GM23338 (cell line): ENCODE results near the gene SEZ6. TPM values are rescaled to one million over a fixed set of nuclear protein-coding genes. Genes with fewer than 3 reads are reported as not detected.

Experiments used
- ATAC-seq: fragments of 200-7000 bp; cut with Tn5 transposase; 3 replicates; pipeline ENCODE4 v1.9.1; 2020
- DNase-seq: peaks from one replicate; pipeline ENCODE4 v3.0.0-alpha.2; 2015; ENCODE audit warnings: low spot score
- H2AFZ ChIP-seq: fragments of 200-600 bp; sonication (generic); 2 replicates; pipeline ENCODE4 v1.8.0; 2016; ENCODE audit warnings: antibody characterized with exemption, mild to moderate bottlenecking, moderate library complexity
- H3F3A ChIP-seq: fragments of 200-600 bp; sonication (generic); replicated peaks from 2 replicates; pipeline ENCODE4 v1.8.0; 2017; ENCODE audit warnings: antibody characterized with exemption, mixed run types, low read depth
- H3K27ac ChIP-seq: fragments of 200-600 bp; sonication (generic); 2 replicates; pipeline ENCODE4 v1.6.1; 2016; ENCODE audit warnings: low read depth
- H3K27me3 ChIP-seq: fragments of 200-600 bp; sonication (generic); 2 replicates; pipeline ENCODE4 v1.8.0; 2016; ENCODE audit warnings: mild to moderate bottlenecking, mixed run types, moderate library complexity; ENCODE audit not compliant: insufficient read depth
- H3K36me3 ChIP-seq: fragments of 200-600 bp; sonication (generic); 2 replicates; pipeline ENCODE4 v1.8.0; 2016; ENCODE audit warnings: mild to moderate bottlenecking; ENCODE audit not compliant: insufficient read depth
- H3K4me1 ChIP-seq: fragments of 200-600 bp; sonication (generic); 2 replicates; pipeline ENCODE4 v1.8.0; 2016; ENCODE audit warnings: mild to moderate bottlenecking, moderate library complexity; ENCODE audit not compliant: insufficient read depth
- H3K4me2 ChIP-seq: fragments of 200-600 bp; sonication (generic); 2 replicates; pipeline ENCODE4 v1.7.1; 2017; ENCODE audit warnings: mixed run types
- H3K4me3 ChIP-seq: fragments of 200-600 bp; sonication (generic); 2 replicates; pipeline ENCODE4 v1.6.1; 2016; ENCODE audit warnings: mixed run types
- H3K79me2 ChIP-seq: fragments of 200-600 bp; sonication (generic); replicated peaks from 2 replicates; pipeline ENCODE4 v1.8.0; 2017; ENCODE audit warnings: mild to moderate bottlenecking; ENCODE audit not compliant: insufficient read depth
- H3K9me2 ChIP-seq: fragments of 200-600 bp; sonication (generic); 2 replicates; pipeline ENCODE4 v1.8.0; 2017; ENCODE audit not compliant: insufficient read depth
- H4K20me1 ChIP-seq: fragments of 200-600 bp; sonication (generic); replicated peaks from 2 replicates; pipeline ENCODE4 v1.8.0; 2017; ENCODE audit warnings: mild to moderate bottlenecking; ENCODE audit not compliant: insufficient read depth
- H3K27ac Mint-ChIP-seq: 2 replicates; pipeline ENCODE4 v1.8.0; 2020; ENCODE audit warnings: inconsistent platforms, mild to moderate bottlenecking, moderate library complexity, mixed read lengths
- H3K27me3 Mint-ChIP-seq: 3 replicates; pipeline ENCODE4 v1.8.0; 2022; ENCODE audit warnings: low read depth, mild to moderate bottlenecking, moderate library complexity, mixed read lengths, inconsistent platforms; ENCODE audit not compliant: insufficient read depth, poor library complexity
- H3K36me3 Mint-ChIP-seq: 3 replicates; pipeline ENCODE4 v1.8.0; 2021; ENCODE audit warnings: low read depth, mild to moderate bottlenecking, inconsistent platforms, moderate library complexity, mixed read lengths
- H3K4me1 Mint-ChIP-seq: 3 replicates; pipeline ENCODE4 v1.8.0; 2020; ENCODE audit warnings: mild to moderate bottlenecking, inconsistent platforms, mixed read lengths
- H3K4me3 Mint-ChIP-seq: 3 replicates; pipeline ENCODE4 v1.8.0; 2021; ENCODE audit warnings: moderate library complexity, mild to moderate bottlenecking, inconsistent platforms, mixed read lengths
- H3K9me3 Mint-ChIP-seq: 3 replicates; pipeline ENCODE4 v1.8.0; 2020; ENCODE audit warnings: moderate library complexity, mild to moderate bottlenecking, inconsistent platforms, mixed read lengths
- EZH2 ChIP-seq: fragments of 200-600 bp; sonication (generic); IDR thresholded peaks from one replicate; pipeline ENCODE4 v1.8.0; 2017; ENCODE audit warnings: antibody characterized with exemption, mild to moderate bottlenecking, low read depth; ENCODE audit not compliant: unreplicated experiment
- EZH2phosphoT487 ChIP-seq: fragments of 200-600 bp; sonication (generic); IDR thresholded peaks from one replicate; pipeline ENCODE4 v1.8.1; 2018; ENCODE audit warnings: antibody characterized with exemption; ENCODE audit not compliant: unreplicated experiment
- JUNB ChIP-seq: IDR thresholded peaks from one replicate; pipeline ENCODE4 v1.6.1; 2016; ENCODE audit warnings: antibody characterized with exemption; ENCODE audit not compliant: unreplicated experiment
- ZNF331 ChIP-seq: fragments of 250-450 bp; sonication (Bioruptor Pico); IDR thresholded peaks from 2 replicates; pipeline ENCODE4 v1.5.0; 2020; ENCODE audit warnings: low read depth, mild to moderate bottlenecking, moderate library complexity
- polyA plus RNA-seq: library from polyadenylated mRNA; unstranded; fragments of >200 nt; fragmentation: Nextera tagmentation; extraction: Ambion mirVana; gene quantifications from 2 replicates; pipeline ENCODE4 v1.2.1, GENCODE V29; 2016
- total RNA-seq: library from RNA; depleted of rRNA; stranded (reverse); fragments of >200 nt; shearing (Covaris generic); gene quantifications from 2 replicates; pipeline ENCODE4 v1.2.3, GENCODE V29; 2014
- TF ChIP-seq, protein P1 (sequence below): IDR thresholded peaks from one replicate; pipeline ENCODE4 v1.6.1; 2018; ENCODE audit warnings: antibody characterized with exemption; ENCODE audit not compliant: unreplicated experiment
- TF ChIP-seq, protein P2 (sequence below): IDR thresholded peaks from 2 replicates; pipeline ENCODE4 v1.6.1; 2016; ENCODE audit warnings: antibody characterized with exemption
- TF ChIP-seq, protein P3 (sequence below), 2 experiments: fragments of 200-600 bp in 1 of 2; sonication (generic) in 1 of 2; conservative IDR thresholded peaks; 2 replicates each; pipeline versions ENCODE4 v1.5.1 to v1.6.1; 2016 to 2017; ENCODE audit warnings: antibody characterized with exemption in 2 of 2, low read depth in 2 of 2, mild to moderate bottlenecking in 2 of 2, moderate library complexity in 1 of 2

Gene SEZ6
- total and polyA plus RNA-seq, 2 experiments from 2014 or later = 1.0 to 6.5 TPM

DNA sequence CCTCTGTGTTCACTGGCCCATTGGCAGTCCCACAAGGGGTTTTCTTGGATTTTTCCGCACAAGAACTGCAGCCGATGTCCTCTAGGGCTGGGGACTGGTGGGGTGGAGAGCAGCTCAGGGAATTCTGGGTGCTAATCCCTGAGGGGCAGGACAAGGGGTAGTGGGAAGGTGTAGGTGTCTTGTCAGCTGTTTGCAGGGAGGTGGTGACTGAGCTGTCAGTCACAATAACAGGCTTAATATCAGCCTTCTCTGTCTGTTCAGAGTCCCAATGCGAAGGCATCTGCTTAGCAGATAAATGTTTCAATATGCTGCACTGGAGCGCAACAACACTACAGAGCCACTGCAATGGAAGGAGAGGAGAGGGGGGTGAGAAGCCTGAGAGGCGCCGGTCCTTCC, 92.9 kb downstream of the SEZ6 start (continued):
- TF ChIP-seq, protein P1, sequence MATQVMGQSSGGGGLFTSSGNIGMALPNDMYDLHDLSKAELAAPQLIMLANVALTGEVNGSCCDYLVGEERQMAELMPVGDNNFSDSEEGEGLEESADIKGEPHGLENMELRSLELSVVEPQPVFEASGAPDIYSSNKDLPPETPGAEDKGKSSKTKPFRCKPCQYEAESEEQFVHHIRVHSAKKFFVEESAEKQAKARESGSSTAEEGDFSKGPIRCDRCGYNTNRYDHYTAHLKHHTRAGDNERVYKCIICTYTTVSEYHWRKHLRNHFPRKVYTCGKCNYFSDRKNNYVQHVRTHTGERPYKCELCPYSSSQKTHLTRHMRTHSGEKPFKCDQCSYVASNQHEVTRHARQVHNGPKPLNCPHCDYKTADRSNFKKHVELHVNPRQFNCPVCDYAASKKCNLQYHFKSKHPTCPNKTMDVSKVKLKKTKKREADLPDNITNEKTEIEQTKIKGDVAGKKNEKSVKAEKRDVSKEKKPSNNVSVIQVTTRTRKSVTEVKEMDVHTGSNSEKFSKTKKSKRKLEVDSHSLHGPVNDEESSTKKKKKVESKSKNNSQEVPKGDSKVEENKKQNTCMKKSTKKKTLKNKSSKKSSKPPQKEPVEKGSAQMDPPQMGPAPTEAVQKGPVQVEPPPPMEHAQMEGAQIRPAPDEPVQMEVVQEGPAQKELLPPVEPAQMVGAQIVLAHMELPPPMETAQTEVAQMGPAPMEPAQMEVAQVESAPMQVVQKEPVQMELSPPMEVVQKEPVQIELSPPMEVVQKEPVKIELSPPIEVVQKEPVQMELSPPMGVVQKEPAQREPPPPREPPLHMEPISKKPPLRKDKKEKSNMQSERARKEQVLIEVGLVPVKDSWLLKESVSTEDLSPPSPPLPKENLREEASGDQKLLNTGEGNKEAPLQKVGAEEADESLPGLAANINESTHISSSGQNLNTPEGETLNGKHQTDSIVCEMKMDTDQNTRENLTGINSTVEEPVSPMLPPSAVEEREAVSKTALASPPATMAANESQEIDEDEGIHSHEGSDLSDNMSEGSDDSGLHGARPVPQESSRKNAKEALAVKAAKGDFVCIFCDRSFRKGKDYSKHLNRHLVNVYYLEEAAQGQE = no peak

DNA sequence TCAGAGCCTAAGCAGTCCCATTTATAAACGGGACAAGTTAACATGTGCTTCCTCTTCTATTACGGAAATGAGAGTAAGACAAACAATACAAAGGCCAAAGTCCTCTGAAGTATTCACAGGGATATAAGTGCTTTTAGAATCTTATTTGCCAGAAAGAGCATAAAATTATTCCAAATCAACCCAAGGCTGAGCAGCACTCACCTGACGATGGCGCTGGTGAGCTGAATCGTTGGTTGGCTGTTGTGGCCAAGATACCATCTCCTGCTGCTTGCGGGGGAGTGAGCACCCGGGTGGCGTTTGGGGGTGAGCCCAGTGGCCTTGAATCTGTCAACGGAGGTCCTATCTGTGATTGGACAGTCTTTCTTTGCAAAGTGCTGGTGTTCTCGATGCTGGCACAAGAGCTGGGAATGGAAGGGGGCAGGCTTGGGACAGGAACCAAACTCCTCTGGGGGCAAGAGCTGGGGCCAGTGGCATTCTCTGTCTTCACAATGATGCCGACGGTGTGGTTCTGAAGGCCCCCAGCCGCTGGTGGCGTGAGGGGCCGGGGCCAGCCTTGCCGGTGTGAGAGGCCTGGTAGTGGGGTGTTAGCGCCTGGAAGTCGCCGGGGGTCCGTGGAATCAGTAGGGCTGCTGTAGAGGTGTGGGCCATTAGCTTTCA, 93.4 kb downstream of the SEZ6 start:
- peaks cover 26% of the 10 kb centered on the region for H3K4me1 Mint-ChIP-seq
- H3K4me3 Mint-ChIP-seq = no peak overlapping the region
- Histone ChIP-seq H3K9me2 (no peaks in the 10 kb centered on the region), H3K36me3 (peaks cover 79% of the 10 kb centered on the region), H3K4me3 (no peak overlapping the region), H2AFZ (no peak overlapping the region), H3K27me3 (no peaks in the 10 kb centered on the region), H3K4me2 (no peak overlapping the region), H3K27ac (peak overlapping the region; percentile 72; the same call in 1 of the 2 replicates), H3F3A (peaks cover 86% of the 10 kb centered on the region), H4K20me1 (peaks cover 28% of the 10 kb centered on the region), H3K79me2 (peaks cover 15% of the 10 kb centered on the region; the same call in 1 of the 2 replicates), H3K4me1 (peaks cover 22% of the 10 kb centered on the region)
- H3K27ac Mint-ChIP-seq = 0 out of 2 replicates have a peak overlapping the region, but pooled peaks have one; percentile 9
- ATAC-seq = peak; percentile 43
- no peaks in the 10 kb centered on the region; the same call in 2 of the 3 replicates for H3K9me3 Mint-ChIP-seq
- TF ChIP-seq, protein P2, sequence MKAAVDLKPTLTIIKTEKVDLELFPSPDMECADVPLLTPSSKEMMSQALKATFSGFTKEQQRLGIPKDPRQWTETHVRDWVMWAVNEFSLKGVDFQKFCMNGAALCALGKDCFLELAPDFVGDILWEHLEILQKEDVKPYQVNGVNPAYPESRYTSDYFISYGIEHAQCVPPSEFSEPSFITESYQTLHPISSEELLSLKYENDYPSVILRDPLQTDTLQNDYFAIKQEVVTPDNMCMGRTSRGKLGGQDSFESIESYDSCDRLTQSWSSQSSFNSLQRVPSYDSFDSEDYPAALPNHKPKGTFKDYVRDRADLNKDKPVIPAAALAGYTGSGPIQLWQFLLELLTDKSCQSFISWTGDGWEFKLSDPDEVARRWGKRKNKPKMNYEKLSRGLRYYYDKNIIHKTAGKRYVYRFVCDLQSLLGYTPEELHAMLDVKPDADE = no peak
- TF ChIP-seq, protein P3, sequence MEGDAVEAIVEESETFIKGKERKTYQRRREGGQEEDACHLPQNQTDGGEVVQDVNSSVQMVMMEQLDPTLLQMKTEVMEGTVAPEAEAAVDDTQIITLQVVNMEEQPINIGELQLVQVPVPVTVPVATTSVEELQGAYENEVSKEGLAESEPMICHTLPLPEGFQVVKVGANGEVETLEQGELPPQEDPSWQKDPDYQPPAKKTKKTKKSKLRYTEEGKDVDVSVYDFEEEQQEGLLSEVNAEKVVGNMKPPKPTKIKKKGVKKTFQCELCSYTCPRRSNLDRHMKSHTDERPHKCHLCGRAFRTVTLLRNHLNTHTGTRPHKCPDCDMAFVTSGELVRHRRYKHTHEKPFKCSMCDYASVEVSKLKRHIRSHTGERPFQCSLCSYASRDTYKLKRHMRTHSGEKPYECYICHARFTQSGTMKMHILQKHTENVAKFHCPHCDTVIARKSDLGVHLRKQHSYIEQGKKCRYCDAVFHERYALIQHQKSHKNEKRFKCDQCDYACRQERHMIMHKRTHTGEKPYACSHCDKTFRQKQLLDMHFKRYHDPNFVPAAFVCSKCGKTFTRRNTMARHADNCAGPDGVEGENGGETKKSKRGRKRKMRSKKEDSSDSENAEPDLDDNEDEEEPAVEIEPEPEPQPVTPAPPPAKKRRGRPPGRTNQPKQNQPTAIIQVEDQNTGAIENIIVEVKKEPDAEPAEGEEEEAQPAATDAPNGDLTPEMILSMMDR (conservative IDR thresholded peaks at IDR 0.05; ENCODE audit: low read depth in 2 of 2) = peak; percentile 60 to 62
- TF ChIP-seq ZNF331 = no peak
- peaks cover 97% of the 10 kb centered on the region for H3K36me3 Mint-ChIP-seq
- peaks cover 28% of the 10 kb centered on the region for H3K27me3 Mint-ChIP-seq
- DNase-seq = peak; percentile 51

DNA sequence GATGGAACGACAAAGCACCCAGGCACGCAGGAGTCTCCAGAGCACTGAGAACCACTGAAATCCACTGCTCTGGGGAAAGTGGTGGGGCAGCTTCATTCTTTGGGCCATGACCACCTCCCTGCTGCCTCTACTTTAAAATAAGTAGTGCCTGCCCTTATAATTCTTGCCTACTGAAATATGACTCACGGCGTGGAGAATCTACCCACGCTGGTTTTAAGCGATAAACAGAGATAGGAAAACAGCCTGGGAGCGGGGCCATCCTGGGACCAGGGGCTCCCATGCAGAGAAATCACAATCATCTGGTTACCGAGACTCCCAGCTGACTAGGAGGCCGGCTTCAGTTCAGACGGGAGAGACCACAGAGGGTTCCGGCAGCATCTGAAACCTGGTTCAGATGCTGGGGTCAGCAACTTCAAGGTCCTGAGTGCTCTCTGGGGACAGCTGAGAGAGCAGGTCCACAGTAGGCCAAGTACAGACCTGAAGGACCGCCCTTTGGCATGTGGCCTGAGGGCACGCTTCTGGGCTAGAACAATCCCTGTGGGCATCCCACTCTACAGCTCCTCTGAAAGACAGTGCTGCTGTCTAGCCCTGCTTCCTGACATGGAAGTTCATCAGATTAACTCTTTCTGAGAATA, 94.3 kb downstream of the SEZ6 start:
- peaks cover 82% of the 10 kb centered on the region for H3F3A ChIP-seq
- Mint-ChIP-seq H3K27ac (no peak overlapping the region), H3K4me1 (peaks cover 33% of the 10 kb centered on the region), H3K36me3 (peaks cover 97% of the 10 kb centered on the region), H3K9me3 (no peaks in the 10 kb centered on the region; the same call in 2 of the 3 replicates), H3K27me3 (peaks cover 31% of the 10 kb centered on the region), H3K4me3 (no peak overlapping the region)
- ATAC-seq = no peak
- peak overlapping the region; percentile 72; the same call in 1 of the 2 replicates for H3K27ac ChIP-seq
- H4K20me1 ChIP-seq = peaks cover 28% of the 10 kb centered on the region
- no peaks in the 10 kb centered on the region for H3K9me2 ChIP-seq
- TF ChIP-seq JUNB (no peak), ZNF331 (no peak), EZH2 (no peak), EZH2phosphoT487 (no peak)
- TF ChIP-seq, protein P2 = no peak
- no peak overlapping the region for H2AFZ ChIP-seq
- peaks cover 22% of the 10 kb centered on the region for H3K4me1 ChIP-seq
- peaks cover 15% of the 10 kb centered on the region; the same call in 1 of the 2 replicates for H3K79me2 ChIP-seq
- peaks cover 83% of the 10 kb centered on the region for H3K36me3 ChIP-seq
- DNase-seq = no peak
- H3K27me3 ChIP-seq = no peaks in the 10 kb centered on the region
- H3K4me2 ChIP-seq = no peak overlapping the region
- no peak overlapping the region for H3K4me3 ChIP-seq
